GM13976 (cell line): ENCODE results near the gene KLF13.
A peak's percentile ranks its signal among the peaks of the same experiment; 100 is the strongest.

Source experiments
- DNase-seq: peaks from one replicate; pipeline ENCODE4 v3.0.0; 2012; ENCODE audit warnings: low spot score
- CTCF ChIP-seq: IDR thresholded peaks from 2 replicates; pipeline ENCODE4 v1.5.1; 2012; ENCODE audit warnings: borderline replicate concordance, mild to moderate bottlenecking; ENCODE audit not compliant: insufficient read depth; ENCODE audit errors: extremely low read depth, missing control alignments, control extremely low read depth
- in situ Hi-C: fragments of 300-500 bp; cut with MboI; formaldehyde crosslinking; loops from one replicate; pipeline ENCODE4 v1.12.0; 2022; ENCODE audit warnings: low sequenced_read_pairs, mixed read lengths, inconsistent platforms; ENCODE audit not compliant: unreplicated experiment

Gene KLF13

DNA sequence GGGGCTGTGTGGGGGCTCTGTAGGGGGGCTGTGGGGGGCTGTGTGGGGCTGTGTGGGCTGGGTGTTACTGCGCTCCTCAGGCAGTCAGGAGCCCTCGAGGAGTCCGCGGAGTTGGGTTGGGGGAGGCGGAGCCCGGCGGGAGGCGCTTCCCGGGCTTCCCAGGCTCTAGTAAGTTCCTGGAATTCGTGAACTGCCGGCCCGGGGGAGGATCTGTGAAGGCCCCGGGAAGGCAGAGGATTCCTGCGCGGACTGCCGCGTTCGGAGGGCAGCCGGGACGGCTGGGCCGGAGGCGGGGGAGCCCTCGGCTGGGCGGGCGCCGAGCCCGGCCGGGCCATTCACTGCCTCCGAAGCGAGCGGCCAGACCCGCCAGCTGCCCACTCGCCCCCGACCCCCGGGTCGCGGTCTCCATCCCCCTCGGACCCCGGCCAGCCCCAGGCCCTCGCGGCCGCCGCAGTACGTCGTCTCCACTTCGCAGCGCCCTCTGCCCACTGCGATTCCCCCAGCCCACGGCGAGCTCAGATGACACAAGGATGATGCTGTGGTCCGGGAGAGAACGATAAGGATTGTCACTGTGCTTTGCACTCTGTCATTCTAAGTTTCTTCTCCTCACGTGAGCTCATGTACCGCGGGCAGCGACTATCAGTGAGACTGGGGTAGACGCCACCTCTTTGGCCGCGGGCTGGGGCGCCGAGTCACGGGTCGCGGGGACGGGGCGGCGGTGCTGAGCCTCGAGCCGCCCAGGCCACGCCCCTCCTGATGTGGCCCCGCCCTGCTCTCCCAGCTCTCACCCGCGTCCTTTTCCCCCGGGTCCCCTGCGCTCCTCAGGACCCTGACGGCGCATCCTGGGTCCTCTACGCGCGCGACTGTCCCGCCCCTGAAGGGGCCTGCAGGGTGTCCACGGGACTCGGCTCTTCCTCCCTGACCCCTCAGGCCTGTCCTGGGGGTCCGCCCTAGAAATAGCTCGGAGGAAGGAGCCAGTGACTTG, 65.3 kb downstream of the KLF13 start:
- in situ Hi-C loops: no loop called here
- DNase-seq: peak; percentile 90
- TF ChIP-seq CTCF: no peak

DNA sequence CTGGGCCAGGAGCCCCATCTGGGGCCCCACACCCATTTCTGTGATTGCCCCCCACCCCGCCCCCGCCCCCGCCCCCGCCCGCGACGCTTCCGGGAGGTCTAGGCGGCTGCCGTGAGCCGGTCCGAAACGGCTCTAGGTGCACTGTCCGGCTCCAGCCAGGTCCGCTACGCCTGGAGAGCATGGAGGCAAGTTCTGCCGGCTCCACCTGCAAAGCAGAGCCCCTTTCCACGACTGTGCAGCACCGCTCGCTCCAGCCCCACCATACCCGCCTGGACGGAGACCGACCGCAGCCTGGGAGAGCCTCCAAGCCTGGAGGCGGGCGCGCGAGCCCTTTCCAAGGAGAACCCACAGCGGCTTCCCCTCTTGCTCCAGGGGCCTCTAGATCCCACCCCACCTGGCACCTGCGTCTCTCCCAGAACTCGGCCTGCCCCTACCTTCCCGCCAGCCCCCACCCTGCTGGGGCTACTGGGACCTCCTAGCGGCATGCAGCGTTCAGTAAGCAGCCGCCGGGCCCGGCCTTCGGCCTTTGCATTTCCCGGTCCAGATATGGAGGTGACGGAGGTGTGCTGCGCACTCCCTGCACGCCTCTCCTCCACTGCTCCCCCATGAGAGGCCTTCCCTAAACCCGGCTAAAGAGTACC, 66.2 kb downstream of the KLF13 start:
- in situ Hi-C loops: no loop called here
- DNase-seq: peak; percentile 57
- TF ChIP-seq CTCF: no peak

GRCh38 chr15:31393444-31394091, 66.9 kb downstream of the KLF13 start:
- in situ Hi-C loops: no loop called here
- TF ChIP-seq CTCF: no peak
- DNase-seq: peak; percentile 16

DNA sequence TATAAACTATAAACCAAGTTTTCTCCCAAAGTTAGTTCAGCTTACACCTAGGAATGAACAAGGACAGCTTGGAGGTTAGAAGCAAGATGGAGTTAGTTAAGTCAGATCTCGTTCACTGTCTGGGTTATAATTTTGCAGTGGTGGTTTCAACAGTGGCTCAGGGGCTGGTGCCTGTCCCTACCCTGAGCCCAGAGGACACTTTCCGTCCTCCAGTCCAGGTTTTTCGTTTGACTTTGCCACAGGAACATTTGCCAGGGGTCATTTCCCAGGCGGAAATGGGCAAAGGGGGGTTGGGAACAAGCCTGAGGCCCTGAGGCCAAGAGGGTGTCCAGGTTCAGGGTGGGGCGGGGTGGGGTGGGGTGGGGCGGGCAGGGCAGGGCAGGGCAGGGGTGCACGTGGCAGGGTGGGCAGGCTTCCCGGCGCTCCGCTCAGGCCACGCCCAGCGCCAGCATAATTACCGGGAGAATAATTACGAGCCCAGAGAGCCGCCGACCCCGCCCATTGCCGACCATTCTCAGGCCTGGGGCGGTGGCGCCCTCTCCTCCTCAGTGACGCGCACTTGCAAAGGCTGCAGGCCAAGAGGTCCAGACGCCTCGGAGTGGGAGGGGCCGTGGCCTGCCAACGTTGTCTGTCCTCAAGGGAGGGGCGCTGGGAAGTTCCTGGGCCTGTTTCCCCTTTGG, 70.4 kb downstream of the KLF13 start:
- DNase-seq: peak; percentile 59
- in situ Hi-C loops: no loop called here
- peak; percentile 18 for TF ChIP-seq CTCF

DNA sequence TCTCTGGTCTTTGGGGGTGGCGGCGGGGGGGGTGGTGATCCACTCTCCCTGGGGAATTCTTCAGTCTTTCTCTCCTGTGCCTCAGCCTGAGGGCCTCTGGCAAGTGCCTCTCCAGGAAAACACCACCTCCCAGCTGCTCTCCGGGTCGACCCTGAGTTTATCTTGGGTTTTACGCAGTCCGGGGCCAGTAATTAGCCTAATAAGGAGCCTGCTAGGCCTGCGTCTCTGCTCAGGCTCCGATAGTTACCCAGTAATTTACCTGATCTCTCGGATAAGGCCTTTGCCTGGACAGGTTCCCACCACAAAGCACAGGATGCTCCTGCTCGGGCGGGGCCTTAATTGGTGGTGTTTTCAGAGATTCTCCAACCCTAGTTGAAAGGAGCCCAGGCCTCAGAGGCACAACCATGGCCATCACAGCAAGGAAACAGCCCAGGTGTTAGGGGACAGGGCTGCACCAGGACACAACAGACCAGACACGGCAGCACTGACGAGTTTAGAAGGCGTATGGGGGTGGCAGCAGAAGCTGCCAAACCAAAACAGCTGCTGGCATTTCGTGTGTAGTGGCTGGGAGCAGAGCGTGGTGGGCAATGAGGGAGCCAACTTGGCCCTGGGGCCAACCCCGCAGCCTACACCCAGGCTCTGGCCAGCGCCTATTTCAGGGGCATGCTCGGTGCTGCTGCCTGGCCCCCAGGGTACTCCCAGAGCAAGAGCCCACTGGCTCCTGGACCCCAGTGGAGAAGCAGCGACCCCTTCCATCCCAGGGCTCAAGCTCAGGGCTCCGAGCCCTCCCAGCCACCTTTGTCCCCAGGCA, 71.4 kb downstream of the KLF13 start:
- in situ Hi-C loops: no loop called here
- TF ChIP-seq CTCF: no peak
- DNase-seq: peak; percentile 20

DNA sequence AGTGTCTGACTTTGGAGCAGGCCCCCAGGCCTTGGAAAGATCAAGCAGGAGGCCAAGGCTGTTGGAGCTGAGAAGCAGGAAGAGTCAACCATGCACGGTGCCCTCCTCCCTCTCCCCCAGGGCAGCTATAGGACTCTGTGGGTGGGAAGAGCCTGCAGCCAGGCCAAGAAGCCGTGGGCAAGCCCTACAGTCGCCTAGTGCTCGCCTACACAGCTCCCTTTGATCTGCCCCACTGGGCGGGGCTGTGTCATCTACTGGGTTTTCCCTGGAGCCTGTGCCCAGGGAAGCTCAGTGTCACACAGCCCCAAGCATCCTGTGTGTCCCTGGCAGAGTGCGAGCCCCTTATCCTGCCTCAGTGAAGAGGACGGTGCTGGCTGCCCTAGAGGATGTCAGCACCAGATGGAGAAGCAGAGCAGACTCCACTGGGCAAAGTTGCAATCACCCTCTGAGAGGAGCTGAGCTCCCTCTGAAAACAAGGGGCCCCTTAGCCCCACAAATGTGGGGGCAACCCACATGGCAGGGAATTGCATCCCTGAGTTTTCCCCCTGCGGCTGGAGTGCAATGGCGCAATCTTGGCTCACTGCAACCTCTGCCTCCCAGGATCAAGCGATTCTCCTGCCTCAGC, 72.2 kb downstream of the KLF13 start:
- DNase-seq: peak; percentile 40
- TF ChIP-seq CTCF: no peak
- in situ Hi-C loops: no loop called here
